GM23338 (cell line): ENCODE data around the gene CHI3L1. TPM values are rescaled to one million over a fixed set of nuclear protein-coding genes. Genes with fewer than 3 reads are reported as not detected.

Source experiments
- ATAC-seq: fragments of 200-7000 bp; cut with Tn5 transposase; 3 replicates; pipeline ENCODE4 v1.9.1; 2020
- DNase-seq: peaks from one replicate; pipeline ENCODE4 v3.0.0-alpha.2; 2015; ENCODE audit warnings: low spot score
- H2AFZ ChIP-seq: fragments of 200-600 bp; sonication (generic); 2 replicates; pipeline ENCODE4 v1.8.0; 2016; ENCODE audit warnings: antibody characterized with exemption, mild to moderate bottlenecking, moderate library complexity
- H3F3A ChIP-seq: fragments of 200-600 bp; sonication (generic); replicated peaks from 2 replicates; pipeline ENCODE4 v1.8.0; 2017; ENCODE audit warnings: antibody characterized with exemption, mixed run types, low read depth
- H3K27ac ChIP-seq: fragments of 200-600 bp; sonication (generic); 2 replicates; pipeline ENCODE4 v1.6.1; 2016; ENCODE audit warnings: low read depth
- H3K27me3 ChIP-seq: fragments of 200-600 bp; sonication (generic); 2 replicates; pipeline ENCODE4 v1.8.0; 2016; ENCODE audit warnings: mild to moderate bottlenecking, mixed run types, moderate library complexity; ENCODE audit not compliant: insufficient read depth
- H3K36me3 ChIP-seq: fragments of 200-600 bp; sonication (generic); 2 replicates; pipeline ENCODE4 v1.8.0; 2016; ENCODE audit warnings: mild to moderate bottlenecking; ENCODE audit not compliant: insufficient read depth
- H3K4me1 ChIP-seq: fragments of 200-600 bp; sonication (generic); 2 replicates; pipeline ENCODE4 v1.8.0; 2016; ENCODE audit warnings: mild to moderate bottlenecking, moderate library complexity; ENCODE audit not compliant: insufficient read depth
- H3K4me2 ChIP-seq: fragments of 200-600 bp; sonication (generic); 2 replicates; pipeline ENCODE4 v1.7.1; 2017; ENCODE audit warnings: mixed run types
- H3K4me3 ChIP-seq: fragments of 200-600 bp; sonication (generic); 2 replicates; pipeline ENCODE4 v1.6.1; 2016; ENCODE audit warnings: mixed run types
- H3K79me2 ChIP-seq: fragments of 200-600 bp; sonication (generic); replicated peaks from 2 replicates; pipeline ENCODE4 v1.8.0; 2017; ENCODE audit warnings: mild to moderate bottlenecking; ENCODE audit not compliant: insufficient read depth
- H3K9me2 ChIP-seq: fragments of 200-600 bp; sonication (generic); 2 replicates; pipeline ENCODE4 v1.8.0; 2017; ENCODE audit not compliant: insufficient read depth
- H4K20me1 ChIP-seq: fragments of 200-600 bp; sonication (generic); replicated peaks from 2 replicates; pipeline ENCODE4 v1.8.0; 2017; ENCODE audit warnings: mild to moderate bottlenecking; ENCODE audit not compliant: insufficient read depth
- H3K27ac Mint-ChIP-seq: 2 replicates; pipeline ENCODE4 v1.8.0; 2020; ENCODE audit warnings: inconsistent platforms, mild to moderate bottlenecking, moderate library complexity, mixed read lengths
- H3K27me3 Mint-ChIP-seq: 3 replicates; pipeline ENCODE4 v1.8.0; 2022; ENCODE audit warnings: low read depth, mild to moderate bottlenecking, moderate library complexity, mixed read lengths, inconsistent platforms; ENCODE audit not compliant: insufficient read depth, poor library complexity
- H3K36me3 Mint-ChIP-seq: 3 replicates; pipeline ENCODE4 v1.8.0; 2021; ENCODE audit warnings: low read depth, mild to moderate bottlenecking, inconsistent platforms, moderate library complexity, mixed read lengths
- H3K4me1 Mint-ChIP-seq: 3 replicates; pipeline ENCODE4 v1.8.0; 2020; ENCODE audit warnings: mild to moderate bottlenecking, inconsistent platforms, mixed read lengths
- H3K4me3 Mint-ChIP-seq: 3 replicates; pipeline ENCODE4 v1.8.0; 2021; ENCODE audit warnings: moderate library complexity, mild to moderate bottlenecking, inconsistent platforms, mixed read lengths
- H3K9me3 Mint-ChIP-seq: 3 replicates; pipeline ENCODE4 v1.8.0; 2020; ENCODE audit warnings: moderate library complexity, mild to moderate bottlenecking, inconsistent platforms, mixed read lengths
- CREB1 ChIP-seq: fragments of 250-450 bp; sonication (Bioruptor Pico); IDR thresholded peaks from 2 replicates; pipeline ENCODE4 v1.5.0; 2020; ENCODE audit warnings: low read depth, mild to moderate bottlenecking, moderate library complexity
- CTCF ChIP-seq, 2 experiments: fragments of 200-600 bp in 1 of 2; sonication (generic) in 1 of 2; conservative IDR thresholded peaks; 2 replicates each; pipeline versions ENCODE4 v1.5.1 to v1.6.1; 2016 to 2017; ENCODE audit warnings: antibody characterized with exemption in 2 of 2, low read depth in 2 of 2, mild to moderate bottlenecking in 2 of 2, moderate library complexity in 1 of 2
- ETS1 ChIP-seq: IDR thresholded peaks from 2 replicates; pipeline ENCODE4 v1.6.1; 2016; ENCODE audit warnings: antibody characterized with exemption
- EZH2 ChIP-seq: fragments of 200-600 bp; sonication (generic); IDR thresholded peaks from one replicate; pipeline ENCODE4 v1.8.0; 2017; ENCODE audit warnings: antibody characterized with exemption, mild to moderate bottlenecking, low read depth; ENCODE audit not compliant: unreplicated experiment
- EZH2phosphoT487 ChIP-seq: fragments of 200-600 bp; sonication (generic); IDR thresholded peaks from one replicate; pipeline ENCODE4 v1.8.1; 2018; ENCODE audit warnings: antibody characterized with exemption; ENCODE audit not compliant: unreplicated experiment
- JUNB ChIP-seq: IDR thresholded peaks from one replicate; pipeline ENCODE4 v1.6.1; 2016; ENCODE audit warnings: antibody characterized with exemption; ENCODE audit not compliant: unreplicated experiment
- NANOG ChIP-seq: IDR thresholded peaks from 2 replicates; pipeline ENCODE4 v1.6.1; 2016; ENCODE audit warnings: antibody characterized with exemption, borderline replicate concordance
- POLR2AphosphoS5 ChIP-seq: IDR thresholded peaks from 2 replicates; pipeline ENCODE4 v1.6.1; 2016; ENCODE audit warnings: antibody characterized with exemption, low read depth
- REST ChIP-seq: IDR thresholded peaks from one replicate; pipeline ENCODE4 v1.6.1; 2018; ENCODE audit warnings: antibody characterized with exemption; ENCODE audit not compliant: unreplicated experiment
- STAT1 ChIP-seq: IDR thresholded peaks from one replicate; pipeline ENCODE4 v1.6.1; 2016; ENCODE audit warnings: antibody characterized with exemption; ENCODE audit not compliant: unreplicated experiment
- ZNF114 ChIP-seq: fragments of 250-450 bp; sonication (Bioruptor Pico); IDR thresholded peaks from 2 replicates; pipeline ENCODE4 v1.5.0; 2020; ENCODE audit warnings: mild to moderate bottlenecking, moderate library complexity
- ZNF331 ChIP-seq: fragments of 250-450 bp; sonication (Bioruptor Pico); IDR thresholded peaks from 2 replicates; pipeline ENCODE4 v1.5.0; 2020; ENCODE audit warnings: low read depth, mild to moderate bottlenecking, moderate library complexity
- ZNF462 ChIP-seq: fragments of 250-450 bp; sonication (Bioruptor Pico); IDR thresholded peaks from 2 replicates; pipeline ENCODE4 v1.5.0; 2020; ENCODE audit warnings: mild to moderate bottlenecking, moderate library complexity
- polyA plus RNA-seq: library from polyadenylated mRNA; unstranded; fragments of >200 nt; fragmentation: Nextera tagmentation; extraction: Ambion mirVana; gene quantifications from 2 replicates; pipeline ENCODE4 v1.2.1, GENCODE V29; 2016
- total RNA-seq: library from RNA; depleted of rRNA; stranded (reverse); fragments of >200 nt; shearing (Covaris generic); gene quantifications from 2 replicates; pipeline ENCODE4 v1.2.3, GENCODE V29; 2014

Gene CHI3L1
- total and polyA plus RNA-seq, 2 experiments from 2014 or later, result 0.76 TPM; not detected in 1

- Histone ChIP-seq H3K9me2 (0 out of 2 replicates have a peak, but pooled peaks cover 4% of the 10 kb centered on the region), H3K4me3 (no peak overlapping the region), H3K36me3 (no peaks in the 10 kb centered on the region), H2AFZ (no peak overlapping the region), H3K27ac (no peak overlapping the region), H3F3A (no peaks in the 10 kb centered on the region), H3K27me3 (no peaks in the 10 kb centered on the region), H3K4me1 (no peaks in the 10 kb centered on the region), H3K79me2 (no peaks in the 10 kb centered on the region), H3K4me2 (no peak overlapping the region), H4K20me1 (no peaks in the 10 kb centered on the region)
- ATAC-seq (no peak), DNase-seq (no peak)
- H3K4me1 Mint-ChIP-seq, result peaks cover 5% of the 10 kb centered on the region
- no peak overlapping the region for H3K4me3 Mint-ChIP-seq
- no peaks in the 10 kb centered on the region; the same call in 2 of the 3 replicates for H3K9me3 Mint-ChIP-seq
- no peak for TF ChIP-seq EZH2phosphoT487
- no peak for TF ChIP-seq EZH2
- no peak for TF ChIP-seq CTCF (conservative IDR thresholded peaks at IDR 0.05; ENCODE audit: low read depth in 2 of 2)
- no peak for TF ChIP-seq POLR2AphosphoS5
- TF ChIP-seq STAT1, result no peak
- no peak for TF ChIP-seq CREB1 (CRISPR knock-in tag)
- no peak for TF ChIP-seq REST
- no peak for TF ChIP-seq JUNB
- no peak for TF ChIP-seq NANOG
- no peak for TF ChIP-seq ZNF462 (CRISPR knock-in tag)
- no peak for TF ChIP-seq ETS1
- TF ChIP-seq ZNF331, result no peak
- no peak for TF ChIP-seq ZNF114 (CRISPR knock-in tag)
- peaks cover 3% of the 10 kb centered on the region for H3K27me3 Mint-ChIP-seq
- no peaks in the 10 kb centered on the region for H3K36me3 Mint-ChIP-seq
- H3K27ac Mint-ChIP-seq, result no peak overlapping the region
These were observed 15.2 kb upstream of the CHI3L1 start for GRCh38 chr1:203201516-203202205.
